Body of pancreas (tissue), 4 donors: Measurements from ENCODE around the gene TCAIM. TPM values are rescaled to one million over a fixed set of nuclear protein-coding genes. Genes with fewer than 3 reads are reported as not detected.
A peak's percentile ranks its signal among the peaks of the same experiment; 100 is the strongest.

Experiments used
- ATAC-seq: fragments of 150-250 bp; one replicate; pipeline ENCODE4 v1.9.1; 2016
- DNase-seq, 4 donors: peaks; one replicate each; pipeline ENCODE4 v3.0.0-alpha.2; 2019
- H3K27ac ChIP-seq, 4 donors: fragments of 200-600 bp; sonication (generic); 1 replicate in 3 of 4; 2 replicates in 1 of 4; pipeline versions ENCODE4 v1.5.1 to v1.6.1; 2016 to 2019; ENCODE audit warnings: mild to moderate bottlenecking in 1 of 4, mixed read lengths in 1 of 4, moderate library complexity in 1 of 4
- H3K27me3 ChIP-seq, 2 donors: fragments of 200-600 bp; sonication (generic); one replicate each; pipeline ENCODE4 v1.6.0; 2016; ENCODE audit warnings: mild to moderate bottlenecking in 1 of 2
- H3K36me3 ChIP-seq, 2 donors: fragments of 200-600 bp; sonication (generic); replicated peaks in 1 of 2; 2 replicates each; pipeline ENCODE4 v1.5.1; 2016; ENCODE audit warnings: low read depth in 2 of 2; ENCODE audit not compliant: insufficient read depth in 1 of 2
- H3K4me1 ChIP-seq: fragments of 200-600 bp; sonication (generic); one replicate; pipeline ENCODE4 v1.6.0; 2016
- H3K4me3 ChIP-seq, 2 donors: fragments of 200-600 bp; sonication (generic); 1 replicate in 1 of 2; 2 replicates in 1 of 2; pipeline ENCODE4 v1.5.1; 2016 to 2019
- H3K9me3 ChIP-seq, 3 donors: fragments of 200-600 bp; sonication (generic); 1 replicate in 2 of 3; 2 replicates in 1 of 3; pipeline ENCODE4 v1.5.1; 2016
- CTCF ChIP-seq, 7 experiments: fragments of 450-650 bp in 4 of 7; fragments of 200-600 bp in 3 of 7; sonication (generic) in 3 of 7; IDR thresholded peaks; one replicate each; pipeline ENCODE4 v1.5.1; 2016 to 2019; ENCODE audit warnings: antibody characterized with exemption in 7 of 7
- POLR2A ChIP-seq, 3 donors: fragments of 450-650 bp; IDR thresholded peaks; one replicate each; pipeline ENCODE4 v1.6.1; 2016; ENCODE audit warnings: antibody characterized with exemption in 3 of 3, mild to moderate bottlenecking in 2 of 3
- WGBS, 2 donors: methylation state at CpG; one replicate each; pipeline ENCODE4 v1.1.5; 2017; 5-methylcytosine and 5-hydroxymethylcytosine counted together
- intact Hi-C: fragments of 100-400 bp; cut with DNase I; formaldehyde crosslinking; loops from one replicate; pipeline ENCODE4 v1.15.1; 2023
- total RNA-seq, 2 donors: library from RNA; depleted of rRNA; stranded (reverse); fragments of >200 nt; gene quantifications; one replicate each; pipeline ENCODE4 v1.1.0, GENCODE V29; 2016

TCAIM gene
- total RNA-seq, 2 donors from 2014 or later: 14.8 to 15.6 TPM

GRCh38 chr3:44330444-44330843, 8.1 kb upstream of the TCAIM start:
- H3K4me1 ChIP-seq: no peaks in the 10 kb centered on the region
- H3K9me3 ChIP-seq: no peaks in the 10 kb centered on the region
- H3K4me3 ChIP-seq: no peak overlapping the region
- ATAC-seq (no peak), DNase-seq (no peak)
- no peaks in the 10 kb centered on the region for H3K36me3 ChIP-seq
- intact Hi-C loops: no loop called here
- TF ChIP-seq POLR2A (IDR thresholded peaks at IDR 0.05) (no peak), CTCF (IDR thresholded peaks at IDR 0.05) (no peak)
- WGBS, 2 donors: 84 to 93% methylated on average over 2 of the region's 2 CpGs
- H3K27me3 ChIP-seq: no peaks in the 10 kb centered on the region
- H3K27ac ChIP-seq: no peak overlapping the region

GRCh38 chr3:44334326-44334725, 4.2 kb upstream of the TCAIM start:
- DNase-seq (no peak), ATAC-seq (no peak)
- Histone ChIP-seq H3K4me3 (no peak overlapping the region), H3K27me3 (no peaks in the 10 kb centered on the region), H3K36me3 (no peaks in the 10 kb centered on the region), H3K4me1 (peaks cover 6% of the 10 kb centered on the region), H3K27ac (no peak overlapping the region), H3K9me3 (no peaks in the 10 kb centered on the region)
- TF ChIP-seq CTCF (IDR thresholded peaks at IDR 0.05) (no peak), POLR2A (IDR thresholded peaks at IDR 0.05) (no peak)
- intact Hi-C loops: no loop called here
- 56 to 67% methylated on average over 2 of the region's 2 CpGs for WGBS, 2 donors

- intact Hi-C loops: no loop called here
- peak in 3 of 7 experiments; percentile 17 to 22 (median 19) for TF ChIP-seq CTCF (IDR thresholded peaks at IDR 0.05)
- no peak for TF ChIP-seq POLR2A (IDR thresholded peaks at IDR 0.05)
- DNase-seq: no peak
- H3K27me3 ChIP-seq: no peaks in the 10 kb centered on the region
- H3K4me3 ChIP-seq: peak overlapping the region in 1 of 2 donors; percentile 58
- peaks cover 24% of the 10 kb centered on the region for H3K4me1 ChIP-seq
- H3K27ac ChIP-seq: peak overlapping the region; percentile 90 to 100 (median 97)
- WGBS, 2 donors: 45% methylated on average over 5 of the region's 5 CpGs
- ATAC-seq: no peak
- H3K36me3 ChIP-seq: no peaks in the 10 kb centered on the region
- no peaks in the 10 kb centered on the region for H3K9me3 ChIP-seq
Observed at GRCh38 chr3:44337248-44337785, 1.2 kb upstream of the TCAIM start.

GRCh38 chr3:44338828-44339127, 212 bp downstream of the TCAIM start:
- 0% methylated on average over 15 of the region's 15 CpGs for WGBS, 2 donors
- H3K27me3 ChIP-seq: no peaks in the 10 kb centered on the region
- intact Hi-C loops: no loop called here

More at GRCh38 chr3:44338828-44339127, 212 bp downstream of the TCAIM start:
- DNase-seq (no peak), ATAC-seq (no peak)
- TF ChIP-seq POLR2A (IDR thresholded peaks at IDR 0.05): no peak
- peak in 1 of 7 experiments; percentile 5 for TF ChIP-seq CTCF (IDR thresholded peaks at IDR 0.05)
- Histone ChIP-seq H3K27ac (peak overlapping the region; percentile 90 to 100 (median 97)), H3K4me1 (peaks cover 24% of the 10 kb centered on the region), H3K9me3 (no peaks in the 10 kb centered on the region), H3K4me3 (peak overlapping the region; percentile 47 to 58), H3K36me3 (no peaks in the 10 kb centered on the region)
